Activated CD8-positive, alpha-beta memory T cell treated with anti-CD3 and anti-CD28 coated beads, Interleukin-2, amount 50 U/mL, for 1 hour (primary cell): Measurements from ENCODE around the gene GCSAML.

Source experiments
- DNase-seq: peaks from one replicate; pipeline ENCODE4 v3.0.0-alpha.2; 2020; ENCODE audit errors: extremely low read depth

The GCSAML gene

DNA sequence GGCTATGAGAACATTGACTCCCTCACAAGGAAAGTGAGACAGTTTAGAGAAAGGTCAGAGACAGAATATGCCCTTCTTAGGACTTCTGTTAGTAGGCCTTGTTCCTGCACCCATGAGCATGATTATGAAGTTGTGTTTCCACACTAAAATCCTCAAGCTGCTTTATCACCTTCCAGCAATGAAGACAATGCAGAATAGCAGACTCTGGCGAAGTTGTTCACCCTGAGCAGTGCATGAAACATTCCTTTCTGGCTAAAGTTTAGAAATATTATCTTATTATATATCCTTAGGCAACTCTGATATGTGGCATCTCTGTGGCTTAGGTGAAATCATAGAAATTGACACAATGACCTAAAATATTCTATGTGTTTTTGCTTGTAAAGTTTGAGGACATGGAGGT lies 25.3 kb downstream of the GCSAML start:
- no peak for DNase-seq

DNA sequence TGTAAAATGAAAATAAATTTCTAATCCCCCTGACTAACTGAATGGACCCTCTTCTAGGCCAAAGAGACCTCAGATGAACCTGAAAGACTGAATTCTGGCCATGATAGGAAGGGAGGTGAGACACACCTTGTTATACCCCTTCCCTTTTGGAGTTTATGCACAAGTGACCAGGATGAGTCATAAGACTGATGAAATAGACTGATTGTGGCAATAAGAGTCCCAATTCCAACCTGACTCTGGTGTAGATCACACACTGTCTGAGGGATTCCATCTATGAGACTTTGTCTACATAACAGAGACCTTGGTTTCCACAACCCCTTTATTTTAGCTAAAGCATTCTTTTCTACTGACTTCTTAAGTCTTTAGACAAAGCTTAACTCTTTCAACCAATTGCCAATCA lies 25.7 kb downstream of the GCSAML start:
- no peak for DNase-seq

- DNase-seq: no peak
Measured at GRCh38 chr1:247576514-247576913, 27.6 kb downstream of the GCSAML start.

DNA sequence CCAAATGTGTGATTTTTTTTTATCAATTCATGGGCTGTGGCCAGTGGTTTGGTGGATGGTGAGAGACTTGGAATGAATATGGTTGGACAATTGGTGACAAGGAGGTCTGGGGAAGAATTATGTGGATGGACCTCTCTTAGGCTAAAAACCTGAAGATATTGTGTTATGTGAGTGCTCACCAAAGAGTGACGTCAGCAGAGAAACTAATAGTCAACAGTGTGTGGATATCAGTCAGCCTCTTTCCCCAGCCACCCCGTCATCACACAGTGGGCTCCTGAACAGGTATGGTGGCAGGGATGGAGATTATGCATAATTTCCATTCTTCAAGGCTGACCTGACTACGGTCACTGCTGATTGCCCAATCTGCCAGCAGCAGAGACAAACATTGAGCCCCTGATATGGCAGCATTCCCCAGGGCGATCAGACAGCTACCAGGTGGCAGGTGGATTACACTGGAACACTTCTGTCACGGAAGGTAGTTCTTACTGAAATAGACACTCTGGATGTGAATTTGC lies 30.1 kb downstream of the GCSAML start:
- no peak for DNase-seq

DNA sequence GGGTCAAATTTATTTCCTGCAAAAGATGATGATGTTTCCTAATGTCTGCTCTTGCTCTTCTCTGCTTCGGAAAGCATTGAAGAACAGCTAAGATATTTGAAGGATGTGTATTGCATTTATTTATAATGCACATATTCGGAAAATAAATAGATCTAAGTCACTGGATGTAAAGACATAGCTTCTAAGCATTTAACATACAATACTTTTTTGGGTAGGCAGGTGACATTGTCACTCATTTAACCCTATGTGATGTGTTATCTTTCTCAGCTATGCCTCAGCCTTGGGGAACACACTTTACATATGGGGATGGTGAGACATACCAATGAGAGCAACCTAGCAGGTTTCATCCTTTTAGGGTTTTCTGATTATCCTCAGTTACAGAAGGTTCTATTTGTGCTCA lies 39.1 kb downstream of the GCSAML start, which contains the start of gene OR2G2:
Gene OR2G2, plus strand, starts transcription at position 301 of the 400 bp plus-strand sequence. Its CDS starts 0 bp downstream, at position 301.
- DNase-seq: no peak

DNA sequence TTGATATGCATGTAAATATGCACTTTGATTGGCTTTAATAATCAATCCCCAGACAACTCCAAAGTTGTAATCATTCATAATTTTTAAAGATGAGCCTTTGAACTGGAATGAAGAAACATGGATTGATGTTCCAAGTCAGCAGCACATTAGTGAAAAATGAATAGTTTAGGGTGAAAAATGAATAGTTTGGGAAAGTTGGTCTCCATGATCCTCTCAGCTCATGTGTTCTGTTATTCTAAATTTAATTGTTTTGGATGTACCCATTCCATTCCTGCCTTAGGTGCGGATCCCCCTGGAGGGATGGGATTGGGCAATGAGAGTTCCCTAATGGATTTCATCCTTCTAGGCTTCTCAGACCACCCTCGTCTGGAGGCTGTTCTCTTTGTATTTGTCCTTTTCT lies 56.4 kb downstream of the GCSAML start, which contains the start of gene OR2G3:
Gene OR2G3, plus strand, starts transcription at position 301 of the 400 bp plus-strand sequence. Its CDS starts 0 bp downstream, at position 301.
- DNase-seq: no peak

DNA sequence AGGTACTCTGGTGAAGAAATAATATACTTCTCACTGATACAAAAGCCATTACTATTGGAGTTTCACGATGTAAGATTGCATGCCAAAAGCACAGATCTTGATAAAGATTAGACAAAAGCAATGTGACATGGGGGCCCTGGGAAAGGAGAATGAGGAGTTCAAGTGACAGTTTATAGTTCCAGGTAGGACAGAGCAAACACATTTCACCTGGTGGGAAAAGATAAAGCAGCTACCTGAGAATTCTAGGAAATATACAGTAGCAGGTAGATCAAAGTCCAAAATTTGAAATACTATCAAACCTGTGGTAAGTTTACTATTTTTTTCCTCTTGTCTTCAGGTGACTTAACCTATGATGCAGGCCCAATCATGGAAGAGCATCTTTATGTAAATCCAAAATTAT lies 64.5 kb downstream of the GCSAML start:
- no peak for DNase-seq

DNA sequence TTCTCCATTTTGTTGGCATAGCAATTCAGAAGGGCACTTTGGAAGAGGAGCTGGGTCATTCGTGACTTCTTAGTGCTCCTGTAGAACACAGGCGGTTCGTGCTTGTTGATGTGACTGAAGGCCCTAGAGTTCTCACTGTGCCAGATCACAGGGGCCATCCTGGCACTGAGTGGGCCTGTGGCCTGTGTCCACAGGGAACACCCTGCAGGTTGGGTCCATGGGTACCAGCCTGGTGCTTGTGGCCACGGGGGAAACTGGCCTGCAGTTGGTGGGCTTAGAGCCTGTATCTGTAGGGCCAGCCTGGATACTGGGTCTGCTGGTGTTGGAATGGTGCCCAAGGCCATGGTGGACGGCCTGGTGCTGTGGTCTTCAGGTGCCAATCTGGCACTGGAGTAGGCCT lies 65.7 kb downstream of the GCSAML start:
- DNase-seq: no peak
